Right ventricle myocardium inferior (tissue), 1 donor: Measurements from ENCODE around the gene POLR2A. TPM values are rescaled to one million over a fixed set of nuclear protein-coding genes. Genes with fewer than 3 reads are reported as not detected.

Source experiments
- ATAC-seq: fragments of 200-7000 bp; cut with Tn5 transposase; one replicate; pipeline ENCODE4 v1.9.1; 2020; ENCODE audit warnings: mild to moderate bottlenecking, moderate library complexity
- DNase-seq: peaks from one replicate; pipeline ENCODE4 v3.0.0; 2021; ENCODE audit errors: missing footprints
- intact Hi-C: fragments of 100-400 bp; cut with DNase I; formaldehyde crosslinking; loops from one replicate; pipeline ENCODE4 v1.11.0; 2022
- long read RNA-seq: library from polyadenylated mRNA; unstranded; transcript quantifications from one replicate; pipeline ENCODE4 v2.0.0, GENCODE V29; 2021
- total RNA-seq: library from RNA; stranded (reverse); fragmentation: NEBNext Ultra II Directional; extraction: Animal tissue kit (Norgen Biotek cat#: 25700); gene quantifications from one replicate; pipeline ENCODE4 v1.2.1, GENCODE V29; 2021
- donor health status: DM: no; HTN: yes; CAD: no; lungs with severe emphysema.

Gene POLR2A
- total RNA-seq: 36.4 TPM
- long read RNA-seq, partial matches to known transcripts: 3 of 3 reads
- long read RNA-seq, other reads (novel, unspliced or antisense): 0 of 3 reads

GRCh38 chr17:7484067-7484918, at the start of gene POLR2A:
POLR2A (plus strand) TSS chr17:7484366.
- DNase-seq: peak; percentile 99
- intact Hi-C loops: loop anchor here (2.0 to 10.0 kb wide), 6 partner anchors 45 to 668 kb away; partner anchors contain the start of genes FGF11, PER1, TMEM256 and TNFSF13
- ATAC-seq: peak; percentile 87

GRCh38 chr17:7435676-7436555, 48.2 kb upstream of the POLR2A start:
- ATAC-seq (no peak), DNase-seq (peak; percentile 83)
- intact Hi-C loops: loop anchor here (2.0 to 5.0 kb wide), 5 partner anchors 31 to 151 kb away; partner anchors contain the start of genes SENP3, TMEM256 and ZBTB4

GRCh38 chr17:7436556-7437368, 47.4 kb upstream of the POLR2A start:
- DNase-seq (peak; percentile 92), ATAC-seq (peak; percentile 75)
- intact Hi-C loops: loop anchor here (2.0 to 5.0 kb wide), 4 partner anchors 42 to 151 kb away; partner anchors contain the start of genes SENP3 and ZBTB4

GRCh38 chr17:7437369-7437863, 46.8 kb upstream of the POLR2A start:
- ATAC-seq (no peak), DNase-seq (no peak)
- intact Hi-C loops: loop anchor here (2.0 to 5.0 kb wide), 4 partner anchors 41 to 150 kb away; partner anchors contain the start of genes SENP3 and ZBTB4

GRCh38 chr17:7437950-7438614, 46.1 kb upstream of the POLR2A start:
- intact Hi-C loops: loop anchor here (2.0 to 5.0 kb wide), 5 partner anchors 41 to 149 kb away; partner anchors contain the start of genes POLR2A, SENP3 and ZBTB4
- DNase-seq: peak; percentile 94
- ATAC-seq: peak; percentile 29

- no peak for ATAC-seq
- no peak for DNase-seq
- intact Hi-C loops: loop anchor here (2.0 to 5.0 kb wide), 2 partner anchors 46 to 148 kb away; partner anchors contain the start of gene POLR2A
Observed at GRCh38 chr17:7438656-7439460, 45.3 kb upstream of the POLR2A start.

- DNase-seq (no peak), ATAC-seq (no peak)
- intact Hi-C loops: loop anchor here (2.0 to 5.0 kb wide), 2 partner anchors 45 to 148 kb away; partner anchors contain the start of gene POLR2A
Observed at GRCh38 chr17:7439462-7440112, 44.6 kb upstream of the POLR2A start, which contains the start of gene FGF11. FGF11 (plus strand) TSS chr17:7439512; CDS start chr17:7439621, 109 bp downstream.

GRCh38 chr17:7440113-7440833, 43.9 kb upstream of the POLR2A start:
- DNase-seq: peak; percentile 84
- ATAC-seq: peak; percentile 6
- intact Hi-C loops: no loop called here

GRCh38 chr17:7440834-7441195, 43.4 kb upstream of the POLR2A start:
- no peak for DNase-seq
- ATAC-seq: no peak
- intact Hi-C loops: no loop called here

- intact Hi-C loops: no loop called here
- DNase-seq: no peak
- no peak for ATAC-seq
Observed at GRCh38 chr17:7441266-7441665, 42.9 kb upstream of the POLR2A start.

GRCh38 chr17:7442142-7442541, 42.0 kb upstream of the POLR2A start:
- ATAC-seq (no peak), DNase-seq (no peak)
- intact Hi-C loops: no loop called here

GRCh38 chr17:7443499-7444485, 40.4 kb upstream of the POLR2A start:
- no peak for DNase-seq
- intact Hi-C loops: no loop called here
- no peak for ATAC-seq

- DNase-seq (peak; percentile 93), ATAC-seq (peak; percentile 88)
- intact Hi-C loops: no loop called here
Observed at GRCh38 chr17:7444682-7445618, 39.2 kb upstream of the POLR2A start, which contains the start of gene CHRNB1. CHRNB1 (plus strand) TSS chr17:7445061; CDS start chr17:7445128, 67 bp downstream.
